NCI-H446 treated with DMSO at 0.1 percent for 48 hours (cell line): ENCODE data around the gene C16orf95.
"Not testable (repeated sequence)": the region's sequence is repeated elsewhere in the genome, so short reads cannot be mapped to it uniquely, and the experiment has no call there.

Source experiments
- DNase-seq: peaks from one replicate; lab custom pipeline; 2025; lab: John Stamatoyannopoulos, UW

Gene C16orf95

GRCh38 chr16:87286839-87287626 is 30.2 kb downstream of the C16orf95 start:
- no peak for DNase-seq

- DNase-seq, result no peak
Observed at GRCh38 chr16:87284183-87284582, 33.0 kb downstream of the C16orf95 start.

GRCh38 chr16:87279094-87279658 is 38.0 kb downstream of the C16orf95 start:
- no peak for DNase-seq

- no peak for DNase-seq
Observed at GRCh38 chr16:87278191-87279093, 38.8 kb downstream of the C16orf95 start.

- no peak for DNase-seq
Observed at GRCh38 chr16:87276924-87277323, 40.3 kb downstream of the C16orf95 start.

GRCh38 chr16:87276091-87276701 is 41.0 kb downstream of the C16orf95 start:
- no peak for DNase-seq

- no peak for DNase-seq
Observed at GRCh38 chr16:87274794-87275193, 42.4 kb downstream of the C16orf95 start.

- DNase-seq, result no peak
Observed at GRCh38 chr16:87273471-87274030, 43.6 kb downstream of the C16orf95 start.

GRCh38 chr16:87271256-87271655 is 45.9 kb downstream of the C16orf95 start:
- no peak for DNase-seq

- DNase-seq, result no peak
Observed at GRCh38 chr16:87267566-87267965, 49.6 kb downstream of the C16orf95 start.

- DNase-seq, result no peak
Observed at GRCh38 chr16:87266846-87267245, 50.3 kb downstream of the C16orf95 start.

- DNase-seq, result no peak
Observed at GRCh38 chr16:87265261-87265660, 51.9 kb downstream of the C16orf95 start.

GRCh38 chr16:87264634-87265033 is 52.6 kb downstream of the C16orf95 start:
- no peak for DNase-seq

GRCh38 chr16:87263418-87264052 is 53.7 kb downstream of the C16orf95 start:
- DNase-seq, result no peak

- no peak for DNase-seq
Observed at GRCh38 chr16:87259431-87259830, 57.8 kb downstream of the C16orf95 start.

GRCh38 chr16:87258653-87259052 is 58.5 kb downstream of the C16orf95 start:
- DNase-seq, result not testable (repeated sequence)

- DNase-seq, result no peak
Observed at GRCh38 chr16:87255866-87256265, 61.3 kb downstream of the C16orf95 start.

- no peak for DNase-seq
Observed at GRCh38 chr16:87254734-87255133, 62.5 kb downstream of the C16orf95 start.

GRCh38 chr16:87254296-87254695 is 62.9 kb downstream of the C16orf95 start:
- no peak for DNase-seq

- no peak for DNase-seq
Observed at GRCh38 chr16:87253536-87253935, 63.7 kb downstream of the C16orf95 start.
